ENCODE data around the gene SPECC1.

- TF ChIP-seq POLR2AphosphoS5 (IDR thresholded peaks at IDR 0.05; ENCODE audit: low read depth, low read length) (no peak), SP1 (IDR thresholded peaks at IDR 0.05; ENCODE audit: low read depth) (no peak), POLR2A (IDR thresholded peaks at IDR 0.05; ENCODE audit: borderline replicate concordance, extremely low read depth, insufficient read depth, insufficient read length) (no peak), ZNF274 (IDR thresholded peaks at IDR 0.05; ENCODE audit: low read depth, low read length) (no peak), EZH2 (IDR thresholded peaks at IDR 0.05) (no peak), RAD21 (IDR thresholded peaks at IDR 0.05; ENCODE audit: low read depth) (no peak)
- TF ChIP-seq, protein P1, sequence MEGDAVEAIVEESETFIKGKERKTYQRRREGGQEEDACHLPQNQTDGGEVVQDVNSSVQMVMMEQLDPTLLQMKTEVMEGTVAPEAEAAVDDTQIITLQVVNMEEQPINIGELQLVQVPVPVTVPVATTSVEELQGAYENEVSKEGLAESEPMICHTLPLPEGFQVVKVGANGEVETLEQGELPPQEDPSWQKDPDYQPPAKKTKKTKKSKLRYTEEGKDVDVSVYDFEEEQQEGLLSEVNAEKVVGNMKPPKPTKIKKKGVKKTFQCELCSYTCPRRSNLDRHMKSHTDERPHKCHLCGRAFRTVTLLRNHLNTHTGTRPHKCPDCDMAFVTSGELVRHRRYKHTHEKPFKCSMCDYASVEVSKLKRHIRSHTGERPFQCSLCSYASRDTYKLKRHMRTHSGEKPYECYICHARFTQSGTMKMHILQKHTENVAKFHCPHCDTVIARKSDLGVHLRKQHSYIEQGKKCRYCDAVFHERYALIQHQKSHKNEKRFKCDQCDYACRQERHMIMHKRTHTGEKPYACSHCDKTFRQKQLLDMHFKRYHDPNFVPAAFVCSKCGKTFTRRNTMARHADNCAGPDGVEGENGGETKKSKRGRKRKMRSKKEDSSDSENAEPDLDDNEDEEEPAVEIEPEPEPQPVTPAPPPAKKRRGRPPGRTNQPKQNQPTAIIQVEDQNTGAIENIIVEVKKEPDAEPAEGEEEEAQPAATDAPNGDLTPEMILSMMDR (IDR thresholded peaks at IDR 0.05 in 2 of 3, conservative IDR thresholded peaks at IDR 0.05 in 1 of 3; ENCODE audit: borderline replicate concordance in 1 of 3, insufficient read depth in 1 of 3, low read depth in 2 of 3, low read length in 2 of 3), result no peak
- TF ChIP-seq, protein P2, sequence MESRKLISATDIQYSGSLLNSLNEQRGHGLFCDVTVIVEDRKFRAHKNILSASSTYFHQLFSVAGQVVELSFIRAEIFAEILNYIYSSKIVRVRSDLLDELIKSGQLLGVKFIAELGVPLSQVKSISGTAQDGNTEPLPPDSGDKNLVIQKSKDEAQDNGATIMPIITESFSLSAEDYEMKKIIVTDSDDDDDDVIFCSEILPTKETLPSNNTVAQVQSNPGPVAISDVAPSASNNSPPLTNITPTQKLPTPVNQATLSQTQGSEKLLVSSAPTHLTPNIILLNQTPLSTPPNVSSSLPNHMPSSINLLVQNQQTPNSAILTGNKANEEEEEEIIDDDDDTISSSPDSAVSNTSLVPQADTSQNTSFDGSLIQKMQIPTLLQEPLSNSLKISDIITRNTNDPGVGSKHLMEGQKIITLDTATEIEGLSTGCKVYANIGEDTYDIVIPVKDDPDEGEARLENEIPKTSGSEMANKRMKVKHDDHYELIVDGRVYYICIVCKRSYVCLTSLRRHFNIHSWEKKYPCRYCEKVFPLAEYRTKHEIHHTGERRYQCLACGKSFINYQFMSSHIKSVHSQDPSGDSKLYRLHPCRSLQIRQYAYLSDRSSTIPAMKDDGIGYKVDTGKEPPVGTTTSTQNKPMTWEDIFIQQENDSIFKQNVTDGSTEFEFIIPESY (IDR thresholded peaks at IDR 0.05; ENCODE audit: extremely low read depth, insufficient replicate concordance, low read length), result no peak
These were observed 63.5 kb downstream of the SPECC1 start for GRCh38 chr17:20072692-20072992.

All from HCT116 (cell line).